K562 (cell line): ENCODE results near the gene UNC13C. TPM values are rescaled to one million over a fixed set of nuclear protein-coding genes. Genes with fewer than 3 reads are reported as not detected.

Experiments used
- ATAC-seq: fragments of 200-7000 bp; cut with Tn5 transposase; 3 replicates; pipeline ENCODE4 v1.9.1; 2020; ENCODE audit warnings: moderate library complexity
- BruUV-seq: library from RNA; stranded (reverse); fragments of 400-500 nt; replicated peaks from 2 replicates; lab custom pipeline; 2021; lab: Mats Ljungman, UMichigan
- CTCF ChIA-PET: fragments of 300-600 bp; formaldehyde crosslinking; extraction: SDS; loops from one replicate; lab custom pipeline; 2021; ENCODE audit warnings: low intra/inter-chr PET ratio; lab: Yijun Ruan, JAX
- POLR2A ChIA-PET: fragments of 300-600, 350-650 bp; sonication (Branson Sonifier 250); formaldehyde crosslinking; extraction: SDS; loops from one replicate; lab custom pipeline; 2021; ENCODE audit warnings: antibody characterized with exemption, inconsistent platforms; lab: Yijun Ruan, JAX
- DNase-seq, 4 experiments: peaks; one replicate each; pipeline versions ENCODE4 v3.0.0 to v3.0.0-alpha.2; 2011 to 2018; ENCODE audit warnings: low spot score in 3 of 4, mixed read lengths in 3 of 4; ENCODE audit errors: extremely low read depth in 1 of 4
- FAIRE-seq: peaks from 2 replicates; lab custom pipeline; 2011; peaks lifted over from hg19 to GRCh38; lab: Jason Lieb, UNC
- H2AFZ ChIP-seq: 2 replicates; pipeline ENCODE4 v1.6.0; 2011; ENCODE audit warnings: low read depth, low read length, control low read depth, inconsistent platforms
- H3K27ac ChIP-seq: fragments of 200-600 bp; 3 replicates; pipeline ENCODE4 v1.8.0; 2011; ENCODE audit warnings: low read depth, mild to moderate bottlenecking, control low read depth, inconsistent platforms, low read length, moderate library complexity, mixed read lengths; ENCODE audit errors: extremely low read depth
- H3K27me3 ChIP-seq, 2 experiments: fragments of 300-600 bp in 1 of 2; 2 replicates in 1 of 2; 3 replicates in 1 of 2; pipeline versions ENCODE4 v1.6.0 to v1.8.0; 2011; ENCODE audit warnings: inconsistent platforms in 2 of 2, low read length in 2 of 2, mild to moderate bottlenecking in 1 of 2, mixed read lengths in 1 of 2, moderate library complexity in 1 of 2; ENCODE audit not compliant: control insufficient read depth in 2 of 2, insufficient read depth in 2 of 2
- H3K36me3 ChIP-seq: fragments of 300-600 bp; 3 replicates; pipeline ENCODE4 v1.8.0; 2011; ENCODE audit warnings: mild to moderate bottlenecking, low read length, inconsistent platforms; ENCODE audit not compliant: control insufficient read depth, insufficient read depth
- H3K4me1 ChIP-seq, 2 experiments: fragments of 200-600 bp in 1 of 2; replicated peaks in 1 of 2; 2 replicates in 1 of 2; 3 replicates in 1 of 2; pipeline versions ENCODE4 v1.5.1 to v1.8.0; 2011; ENCODE audit warnings: inconsistent platforms in 2 of 2, low read length in 2 of 2, mild to moderate bottlenecking in 1 of 2, mixed read lengths in 1 of 2, moderate library complexity in 1 of 2; ENCODE audit not compliant: control insufficient read depth in 2 of 2, insufficient read depth in 2 of 2
- H3K4me2 ChIP-seq: 2 replicates; pipeline ENCODE4 v1.6.1; 2011; ENCODE audit warnings: low read length, control low read depth, inconsistent platforms, mixed read lengths; ENCODE audit not compliant: insufficient read depth
- H3K4me3 ChIP-seq: fragments of 200-600 bp; sonication (generic), shearing (Covaris generic); 2 replicates; pipeline ENCODE4 v1.5.1; 2016; ENCODE audit warnings: control low read depth, inconsistent platforms
- H3K79me2 ChIP-seq: fragments of 200-600 bp; 3 replicates; pipeline ENCODE4 v1.8.0; 2011; ENCODE audit warnings: low read length, inconsistent platforms; ENCODE audit not compliant: control insufficient read depth, insufficient read depth
- H3K9ac ChIP-seq, 2 experiments: 2 replicates each; pipeline versions ENCODE4 v1.6.0 to v1.6.1; 2011; ENCODE audit warnings: low read depth in 2 of 2, low read length in 2 of 2, control low read depth in 1 of 2, inconsistent platforms in 1 of 2, mild to moderate bottlenecking in 1 of 2, mixed read lengths in 1 of 2; ENCODE audit not compliant: insufficient read depth in 1 of 2
- H3K9me1 ChIP-seq: one replicate; pipeline ENCODE4 v1.6.0; 2011; ENCODE audit warnings: inconsistent platforms, mild to moderate bottlenecking, low read length, moderate library complexity; ENCODE audit not compliant: control insufficient read depth, insufficient read depth
- H3K9me3 ChIP-seq: replicated peaks from 2 replicates; pipeline ENCODE4 v1.5.1; 2011; ENCODE audit warnings: low read depth, low read length, inconsistent platforms; ENCODE audit not compliant: control insufficient read depth, insufficient read depth
- H4K20me1 ChIP-seq: replicated peaks from 2 replicates; pipeline ENCODE4 v1.6.1; 2011; ENCODE audit warnings: low read length, inconsistent platforms, mixed read lengths; ENCODE audit not compliant: control insufficient read depth, insufficient read depth
- KAT7 ChIP-seq: sonication (generic); formaldehyde crosslinking; IDR thresholded peaks from 2 replicates; pipeline ENCODE4 v1.8.0; 2022; ENCODE audit warnings: missing genetic modification reagents, mild to moderate bottlenecking, borderline replicate concordance
- MYBL2 ChIP-seq, 2 experiments: fragments of 450-650 bp in 1 of 2; sonication (generic) in 1 of 2; formaldehyde crosslinking in 1 of 2; IDR thresholded peaks; 2 replicates each; pipeline versions ENCODE4 v1.6.1 to v1.8.1; 2017 to 2022; ENCODE audit warnings: borderline replicate concordance in 1 of 2, inconsistent platforms in 1 of 2, low read depth in 1 of 2, mild to moderate bottlenecking in 1 of 2, missing genetic modification reagents in 1 of 2, moderate library complexity in 1 of 2
- MYNN ChIP-seq, 2 experiments: sonication (generic); formaldehyde crosslinking in 1 of 2; IDR thresholded peaks; 2 replicates each; pipeline versions ENCODE4 v1.5.0 to v1.6.1; 2016 to 2020; ENCODE audit warnings: antibody characterized with exemption in 1 of 2, missing genetic modification reagents in 1 of 2
- RBM15 ChIP-seq: fragments of 200-400 bp; formaldehyde crosslinking; IDR thresholded peaks from 2 replicates; pipeline ENCODE4 v1.6.1; 2018; ENCODE audit warnings: mild to moderate bottlenecking, low read length, moderate library complexity; ENCODE audit not compliant: insufficient read depth
- WGBS: fragments of 100-300 bp; shearing (Covaris generic); methylation state at CpG from one replicate; pipeline ENCODE4 v1.1.6; 2016; ENCODE audit warnings: low coverage, mixed read lengths; ENCODE audit not compliant: insufficient coverage; ENCODE audit errors: missing lambda C conversion rate; 5-methylcytosine and 5-hydroxymethylcytosine counted together
- in situ Hi-C: fragments of 300-500 bp; cut with MboI; formaldehyde crosslinking; loops from 4 replicates; pipeline ENCODE4 v1.15.0; 2018; ENCODE audit warnings: inconsistent platforms, mixed read lengths
- intact Hi-C: fragments of 100-400 bp; cut with micrococcal nuclease; formaldehyde crosslinking; loops from 2 replicates; pipeline ENCODE4 v1.14.2; 2022
- polyA plus RNA-seq, 8 experiments: library from polyadenylated mRNA; depleted of rRNA in 4 of 8; stranded (reverse) in 5 of 8; unstranded in 3 of 8; fragments of >200 nt; fragmentation: Nextera tagmentation in 2 of 8; fragmentation: Illumina TruSeq in 1 of 8; extraction: Ambion mirVana in 2 of 8; extraction: Trizol in 1 of 8; gene quantifications; 2 replicates each; pipeline versions ENCODE4 v1.2.1 to v1.2.3, GENCODE V29; 2011 to 2014; ENCODE audit warnings: inconsistent platforms in 1 of 8, missing spikeins in 1 of 8
- total RNA-seq, 7 experiments: library from RNA; depleted of rRNA in 6 of 7; stranded (reverse); fragments of >200 nt in 6 of 7; fragmentation: Illumina TruSeq in 2 of 7; extraction: Trizol in 2 of 7; gene quantifications; 2 replicates each; pipeline versions ENCODE4 v1.2.1 to v1.2.3, GENCODE V29; 2011 to 2021; ENCODE audit warnings: low replicate concordance in 1 of 7
- TF ChIP-seq, protein P1 (sequence below): sonication (generic); formaldehyde crosslinking; IDR thresholded peaks from 2 replicates; pipeline ENCODE4 v1.8.1; 2023; ENCODE audit warnings: mild to moderate bottlenecking, missing genetic modification reagents
- TF ChIP-seq, protein P2 (sequence below): sonication (generic); formaldehyde crosslinking; IDR thresholded peaks from 2 replicates; pipeline ENCODE4 v1.4.0; 2020; ENCODE audit warnings: mild to moderate bottlenecking, missing genetic modification reagents
- TF ChIP-seq, protein P3 (sequence below): fragments of 450-650 bp; IDR thresholded peaks from 2 replicates; pipeline ENCODE4 v1.6.1; 2016; ENCODE audit warnings: mild to moderate bottlenecking

The UNC13C gene
- total and polyA plus RNA-seq, 9 of the 15 experiments (the other 6 are each of a cell fraction or from before 2014, with no cell fraction given) = not detected

DNA sequence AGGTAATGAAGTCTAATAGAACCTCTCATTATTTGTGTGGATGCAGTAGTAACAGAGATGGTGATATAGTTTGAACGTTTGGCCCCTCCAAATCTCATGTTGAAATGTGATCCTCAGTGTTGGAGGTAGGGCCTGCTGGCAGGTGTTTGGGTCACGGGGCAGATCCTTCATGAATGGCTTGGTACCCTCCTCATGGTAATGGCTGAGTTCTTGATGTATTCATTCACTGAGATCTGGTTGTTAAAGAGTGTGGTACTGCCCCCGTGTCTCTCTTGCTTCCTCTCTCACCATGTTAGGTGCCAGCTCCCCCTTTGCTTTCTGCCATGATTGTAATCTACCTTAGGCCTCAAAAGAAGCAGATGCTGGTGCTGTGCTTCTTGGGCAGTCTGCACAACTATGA, 606.8 kb downstream of the UNC13C start:
- Histone ChIP-seq H3K79me2 (no peaks in the 10 kb centered on the region), H4K20me1 (no peaks in the 10 kb centered on the region), H3K9ac (no peak overlapping the region), H3K9me3 (no peaks in the 10 kb centered on the region; the same call in 1 of the 2 replicates), H3K9me1 (no peaks in the 10 kb centered on the region), H3K4me2 (no peak overlapping the region), H3K4me1 (no peaks in the 10 kb centered on the region), H3K27ac (no peak overlapping the region), H2AFZ (no peak overlapping the region), H3K36me3 (no peaks in the 10 kb centered on the region), H3K27me3 (no peaks in the 10 kb centered on the region), H3K4me3 (no peak overlapping the region)
- CTCF ChIA-PET = no interaction called here
- DNase-seq (no peak), FAIRE-seq (no peak), ATAC-seq (no peak)
- TF ChIP-seq, protein P1, sequence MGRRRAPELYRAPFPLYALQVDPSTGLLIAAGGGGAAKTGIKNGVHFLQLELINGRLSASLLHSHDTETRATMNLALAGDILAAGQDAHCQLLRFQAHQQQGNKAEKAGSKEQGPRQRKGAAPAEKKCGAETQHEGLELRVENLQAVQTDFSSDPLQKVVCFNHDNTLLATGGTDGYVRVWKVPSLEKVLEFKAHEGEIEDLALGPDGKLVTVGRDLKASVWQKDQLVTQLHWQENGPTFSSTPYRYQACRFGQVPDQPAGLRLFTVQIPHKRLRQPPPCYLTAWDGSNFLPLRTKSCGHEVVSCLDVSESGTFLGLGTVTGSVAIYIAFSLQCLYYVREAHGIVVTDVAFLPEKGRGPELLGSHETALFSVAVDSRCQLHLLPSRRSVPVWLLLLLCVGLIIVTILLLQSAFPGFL (CRISPR knock-in tag) = no peak
- TF ChIP-seq, protein P2, sequence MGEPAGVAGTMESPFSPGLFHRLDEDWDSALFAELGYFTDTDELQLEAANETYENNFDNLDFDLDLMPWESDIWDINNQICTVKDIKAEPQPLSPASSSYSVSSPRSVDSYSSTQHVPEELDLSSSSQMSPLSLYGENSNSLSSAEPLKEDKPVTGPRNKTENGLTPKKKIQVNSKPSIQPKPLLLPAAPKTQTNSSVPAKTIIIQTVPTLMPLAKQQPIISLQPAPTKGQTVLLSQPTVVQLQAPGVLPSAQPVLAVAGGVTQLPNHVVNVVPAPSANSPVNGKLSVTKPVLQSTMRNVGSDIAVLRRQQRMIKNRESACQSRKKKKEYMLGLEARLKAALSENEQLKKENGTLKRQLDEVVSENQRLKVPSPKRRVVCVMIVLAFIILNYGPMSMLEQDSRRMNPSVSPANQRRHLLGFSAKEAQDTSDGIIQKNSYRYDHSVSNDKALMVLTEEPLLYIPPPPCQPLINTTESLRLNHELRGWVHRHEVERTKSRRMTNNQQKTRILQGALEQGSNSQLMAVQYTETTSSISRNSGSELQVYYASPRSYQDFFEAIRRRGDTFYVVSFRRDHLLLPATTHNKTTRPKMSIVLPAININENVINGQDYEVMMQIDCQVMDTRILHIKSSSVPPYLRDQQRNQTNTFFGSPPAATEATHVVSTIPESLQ (CRISPR knock-in tag) = no peak
- TF ChIP-seq MYNN (IDR thresholded peaks at IDR 0.05) (no peak), MYNN (CRISPR knock-in tag; IDR thresholded peaks at IDR 0.05) (no peak), MYBL2 (IDR thresholded peaks at IDR 0.05; ENCODE audit: low read depth) (no peak), MYBL2 (CRISPR knock-in tag; IDR thresholded peaks at IDR 0.05; ENCODE audit: borderline replicate concordance) (no peak), KAT7 (CRISPR knock-in tag) (no peak), RBM15 (no peak)
- TF ChIP-seq, protein P3, sequence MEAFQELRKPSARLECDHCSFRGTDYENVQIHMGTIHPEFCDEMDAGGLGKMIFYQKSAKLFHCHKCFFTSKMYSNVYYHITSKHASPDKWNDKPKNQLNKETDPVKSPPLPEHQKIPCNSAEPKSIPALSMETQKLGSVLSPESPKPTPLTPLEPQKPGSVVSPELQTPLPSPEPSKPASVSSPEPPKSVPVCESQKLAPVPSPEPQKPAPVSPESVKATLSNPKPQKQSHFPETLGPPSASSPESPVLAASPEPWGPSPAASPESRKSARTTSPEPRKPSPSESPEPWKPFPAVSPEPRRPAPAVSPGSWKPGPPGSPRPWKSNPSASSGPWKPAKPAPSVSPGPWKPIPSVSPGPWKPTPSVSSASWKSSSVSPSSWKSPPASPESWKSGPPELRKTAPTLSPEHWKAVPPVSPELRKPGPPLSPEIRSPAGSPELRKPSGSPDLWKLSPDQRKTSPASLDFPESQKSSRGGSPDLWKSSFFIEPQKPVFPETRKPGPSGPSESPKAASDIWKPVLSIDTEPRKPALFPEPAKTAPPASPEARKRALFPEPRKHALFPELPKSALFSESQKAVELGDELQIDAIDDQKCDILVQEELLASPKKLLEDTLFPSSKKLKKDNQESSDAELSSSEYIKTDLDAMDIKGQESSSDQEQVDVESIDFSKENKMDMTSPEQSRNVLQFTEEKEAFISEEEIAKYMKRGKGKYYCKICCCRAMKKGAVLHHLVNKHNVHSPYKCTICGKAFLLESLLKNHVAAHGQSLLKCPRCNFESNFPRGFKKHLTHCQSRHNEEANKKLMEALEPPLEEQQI = no peak
- intact Hi-C loops (no loop called here), in situ Hi-C loops (no loop called here)
- POLR2A ChIA-PET = no interaction called here
- 0% methylated on average over 3 of the region's 3 CpGs for WGBS
- no TSS peak for BruUV-seq
